Right lung (tissue), 5 donors: ENCODE data around the gene INSYN1. TPM values are rescaled to one million over a fixed set of nuclear protein-coding genes. Genes with fewer than 3 reads are reported as not detected.
A peak's percentile ranks its signal among the peaks of the same experiment; 100 is the strongest.
"Not testable (repeated sequence)": the region's sequence is repeated elsewhere in the genome, so short reads cannot be mapped to it uniquely, and the experiment has no call there.

Source experiments
- DNase-seq, 2 donors: peaks; one replicate each; pipeline ENCODE4 v3.0.0-alpha.2; 2013
- polyA plus RNA-seq, 5 donors: library from polyadenylated mRNA; unstranded; fragments of 120-200 nt; gene quantifications; one replicate each; pipeline versions ENCODE4 v1.2.1 to v1.2.3, GENCODE V29; 2013; ENCODE audit warnings: inconsistent platforms in 1 of 5, low replicate concordance in 1 of 5; ENCODE audit not compliant: insufficient read length in 5 of 5, insufficient read depth in 1 of 5

The INSYN1 gene
- polyA plus RNA-seq, 5 donors: 15.8 to 54.9 (median 22.5) TPM

DNA sequence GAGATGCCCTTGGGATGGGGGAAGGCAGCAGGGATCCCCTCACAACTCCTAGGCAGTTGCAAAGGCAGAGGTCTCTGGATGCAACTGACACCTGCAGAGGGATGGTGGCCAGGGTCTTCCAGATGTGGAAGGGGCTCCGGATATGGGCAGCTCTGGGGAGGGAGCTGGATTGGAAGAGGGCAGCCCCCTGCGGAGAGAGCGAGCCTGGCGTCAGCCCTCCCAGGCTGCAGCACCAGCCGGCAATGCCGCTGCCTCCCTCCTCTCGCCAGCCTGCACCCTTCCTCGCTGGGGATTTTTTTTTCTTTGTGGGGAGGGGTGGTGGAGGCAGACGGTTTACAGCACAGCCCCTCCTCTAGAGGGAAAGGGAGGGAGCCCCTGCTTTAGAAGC lies 1.6 kb downstream of the INSYN1 start:
- no peak for DNase-seq

DNA sequence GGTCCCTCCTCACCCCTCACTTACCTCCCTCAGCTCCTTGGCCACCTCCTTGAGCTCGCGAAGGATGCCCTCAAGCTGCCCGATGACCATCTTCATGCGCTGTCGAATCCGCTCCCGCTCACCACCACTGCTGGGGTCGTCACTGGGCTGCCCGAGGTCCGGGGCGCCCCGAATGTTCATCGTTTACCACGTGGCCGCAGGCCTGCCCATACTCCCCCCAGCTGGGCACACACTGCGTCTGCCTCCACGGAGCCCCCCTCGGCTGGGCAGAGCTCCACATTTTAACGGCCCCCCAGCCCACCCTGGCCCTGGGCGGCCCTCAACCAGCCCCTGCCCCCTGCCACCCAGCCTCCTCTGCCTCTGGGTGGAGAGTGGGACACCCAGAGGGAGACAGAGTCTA lies 2.2 kb downstream of the INSYN1 start:
- no peak for DNase-seq

DNA sequence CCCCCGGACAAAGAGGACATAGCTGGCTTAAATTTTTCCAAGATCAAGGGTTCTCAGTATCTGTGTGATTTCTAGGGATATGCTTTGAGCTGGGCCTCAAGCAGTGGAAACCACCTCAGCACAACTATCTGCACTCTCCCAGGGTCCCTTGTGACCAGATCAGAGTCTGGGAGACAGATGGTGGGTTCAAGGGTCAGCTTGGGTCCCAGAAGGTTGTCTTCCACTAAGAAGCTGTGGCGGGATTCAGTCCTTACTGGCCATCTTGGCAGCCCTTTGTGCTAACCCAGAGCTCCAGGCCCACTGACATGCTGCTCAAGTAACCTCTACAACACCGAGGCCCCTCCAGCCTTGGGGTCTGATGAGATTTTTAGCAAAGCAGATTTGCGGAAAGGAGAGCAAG lies 2.7 kb downstream of the INSYN1 start:
- no peak for DNase-seq

DNA sequence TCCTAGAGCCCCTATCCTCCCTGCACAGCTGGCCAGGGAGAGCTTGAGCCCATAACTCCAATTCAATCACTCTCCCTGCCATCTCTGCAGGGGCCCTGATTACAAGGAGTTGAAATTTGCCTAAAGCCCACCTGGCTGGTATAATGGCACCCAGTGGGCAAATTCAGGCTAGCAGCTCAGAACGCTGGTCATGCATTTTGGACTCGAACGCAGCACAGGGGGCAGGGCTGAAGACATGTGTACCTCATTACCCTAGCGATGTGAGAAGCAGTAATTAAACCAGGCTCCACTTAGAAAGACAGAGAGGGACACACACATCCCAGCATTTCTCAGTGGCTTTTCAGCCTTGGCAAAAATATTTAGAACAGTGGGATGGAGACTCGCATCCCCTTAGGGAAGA lies 3.2 kb downstream of the INSYN1 start:
- no peak for DNase-seq

DNA sequence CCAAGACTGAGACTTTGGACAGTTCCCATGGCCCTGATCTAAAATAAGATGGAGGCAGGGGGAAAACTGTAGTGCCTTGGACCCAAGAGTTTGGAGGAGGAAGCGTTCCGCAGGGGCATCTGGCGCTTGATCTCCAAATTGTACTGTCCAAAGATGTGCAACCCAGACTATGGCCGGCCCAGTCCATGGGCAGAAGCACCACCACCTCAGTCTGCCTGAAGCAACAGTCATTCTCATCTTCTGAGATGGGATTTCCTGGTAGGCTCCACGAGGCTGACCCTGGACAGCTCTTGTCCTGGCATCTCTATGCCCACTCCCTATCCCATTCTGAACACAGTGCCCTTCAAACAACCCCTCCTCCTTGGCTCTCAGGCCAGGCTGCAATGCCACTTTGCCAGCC lies 3.6 kb downstream of the INSYN1 start:
- DNase-seq: no peak

DNA sequence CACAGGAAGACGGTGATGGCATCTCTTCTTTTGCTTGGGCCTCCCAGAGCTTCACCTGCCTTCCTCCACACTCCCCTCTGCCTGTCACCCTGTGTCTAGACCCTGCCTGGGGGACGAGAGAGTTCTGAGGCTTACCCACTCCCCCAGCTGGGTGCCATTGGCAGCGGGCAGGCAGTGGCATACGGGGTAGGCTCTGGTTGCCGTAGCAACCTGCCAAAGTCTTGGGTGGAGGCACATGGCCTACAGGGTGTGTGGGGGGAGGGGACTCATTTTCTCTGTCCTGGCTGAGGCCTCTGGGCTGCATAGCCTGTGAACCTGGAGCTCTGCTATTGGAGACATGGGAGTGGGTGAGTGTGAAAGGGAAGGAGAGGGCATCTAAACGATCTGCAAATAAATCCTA lies 4.4 kb downstream of the INSYN1 start:
- no peak for DNase-seq

DNA sequence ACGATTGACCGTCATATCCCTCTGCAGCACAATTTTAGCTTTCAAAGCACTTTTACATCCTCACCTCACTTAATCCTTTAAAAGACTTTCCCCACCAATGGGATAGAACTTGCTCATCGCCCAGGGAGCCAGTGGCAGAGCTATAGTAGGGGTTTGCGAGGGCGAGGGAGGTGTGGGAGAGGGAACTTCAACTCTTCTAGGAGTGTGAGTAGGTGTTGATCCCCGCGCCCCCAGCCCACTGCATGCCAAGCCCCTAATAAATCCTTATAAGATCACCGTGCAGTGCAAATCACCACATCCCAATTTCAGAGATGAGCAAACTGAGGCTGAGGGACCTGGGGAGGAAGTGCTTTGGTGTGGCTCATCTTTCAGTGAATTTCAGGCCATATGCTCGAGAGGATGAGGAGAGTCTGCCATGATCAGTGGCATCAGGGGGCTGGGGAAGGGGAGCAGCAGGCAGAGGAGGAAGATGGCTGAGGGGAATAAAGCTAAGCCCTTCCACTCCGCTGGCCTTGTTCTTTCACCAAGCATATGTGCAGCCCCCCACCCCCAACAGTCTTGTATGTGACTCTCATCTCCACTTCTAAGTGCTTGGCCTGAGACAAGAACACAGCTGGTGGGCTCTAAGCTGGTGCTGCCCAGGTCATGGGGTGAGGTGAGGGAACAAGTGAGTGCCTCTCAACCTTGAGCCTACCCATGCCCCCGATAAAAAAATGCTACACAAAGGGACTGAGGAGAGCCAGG lies 5.1 kb downstream of the INSYN1 start:
- no peak for DNase-seq

DNA sequence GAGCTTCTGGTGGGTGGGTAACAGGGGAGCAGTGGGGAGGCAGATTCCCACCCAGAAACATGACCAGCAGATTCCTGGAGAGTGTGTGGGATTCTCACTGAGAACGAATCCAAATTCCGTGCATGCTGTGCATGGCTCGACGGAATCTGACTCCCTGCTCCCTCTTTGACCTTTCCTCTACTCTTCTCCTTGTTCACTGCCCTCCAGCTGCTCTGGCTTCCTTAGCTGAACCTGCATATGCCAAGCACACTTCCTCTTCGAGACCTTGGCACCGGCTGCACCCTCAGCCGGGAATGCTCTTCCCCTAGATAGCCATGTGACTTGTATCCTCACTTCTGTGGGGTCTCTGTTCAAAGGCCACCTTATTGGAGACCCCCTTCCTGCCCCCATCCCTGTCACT lies 6.3 kb downstream of the INSYN1 start:
- DNase-seq: no peak

DNA sequence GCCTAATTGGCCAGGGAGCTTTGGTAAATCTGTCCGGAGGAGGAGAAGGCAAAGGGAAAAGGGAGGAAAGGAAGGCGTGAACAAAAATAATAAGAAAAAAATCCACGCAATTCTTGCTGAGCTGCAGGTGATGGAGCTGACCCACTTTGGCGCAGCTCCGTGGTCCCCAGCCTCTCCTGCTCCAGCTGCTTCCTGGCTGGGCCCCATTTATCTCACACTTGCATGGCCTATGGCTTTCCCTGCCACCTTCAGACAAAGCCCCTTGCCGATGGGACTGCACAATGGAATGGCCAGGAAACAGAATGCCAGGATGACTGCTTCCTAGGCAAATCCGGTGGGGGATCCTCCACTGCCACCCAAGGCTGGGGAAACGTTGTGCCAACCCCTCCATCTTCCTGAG lies 6.9 kb downstream of the INSYN1 start:
- no peak for DNase-seq

DNA sequence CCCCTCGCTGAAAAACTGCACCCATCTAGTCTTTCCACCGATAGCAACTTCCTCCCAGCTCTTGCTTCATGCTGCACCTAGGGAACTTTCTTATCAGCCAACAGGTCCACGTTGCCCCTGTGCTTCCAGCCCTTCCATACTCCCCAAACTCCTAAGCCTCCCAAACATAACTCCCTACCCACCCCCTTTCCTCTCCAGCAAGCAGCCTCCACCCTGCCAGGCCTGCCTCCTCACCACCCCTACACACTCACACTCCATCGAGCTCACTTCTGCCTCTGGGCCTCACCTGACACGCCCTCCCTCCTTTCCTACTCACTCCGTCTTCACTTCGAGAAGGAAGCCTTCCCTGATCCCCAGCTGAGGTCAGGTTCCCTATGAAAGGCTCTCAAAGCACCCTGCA lies 8.1 kb downstream of the INSYN1 start:
- no peak for DNase-seq

DNA sequence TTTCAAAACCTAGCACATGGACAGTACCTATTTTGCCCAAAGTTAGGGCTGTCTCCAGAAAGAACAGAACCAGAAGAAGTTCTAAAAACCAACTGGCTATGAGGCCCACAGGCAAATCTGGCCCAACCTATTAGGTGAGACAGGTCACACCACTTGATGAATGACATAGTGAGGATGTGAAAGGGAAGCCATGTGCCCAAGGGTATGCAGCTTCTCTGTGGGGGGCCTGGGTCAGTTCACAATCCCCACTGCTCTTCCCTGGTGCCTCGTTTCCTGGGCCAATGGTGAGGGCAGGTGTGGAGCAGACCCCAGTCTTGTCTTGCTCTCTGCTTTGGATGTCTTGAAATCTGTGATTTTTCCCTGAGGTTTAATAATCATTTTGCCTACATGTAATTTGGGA lies 8.9 kb downstream of the INSYN1 start:
- no peak for DNase-seq

DNA sequence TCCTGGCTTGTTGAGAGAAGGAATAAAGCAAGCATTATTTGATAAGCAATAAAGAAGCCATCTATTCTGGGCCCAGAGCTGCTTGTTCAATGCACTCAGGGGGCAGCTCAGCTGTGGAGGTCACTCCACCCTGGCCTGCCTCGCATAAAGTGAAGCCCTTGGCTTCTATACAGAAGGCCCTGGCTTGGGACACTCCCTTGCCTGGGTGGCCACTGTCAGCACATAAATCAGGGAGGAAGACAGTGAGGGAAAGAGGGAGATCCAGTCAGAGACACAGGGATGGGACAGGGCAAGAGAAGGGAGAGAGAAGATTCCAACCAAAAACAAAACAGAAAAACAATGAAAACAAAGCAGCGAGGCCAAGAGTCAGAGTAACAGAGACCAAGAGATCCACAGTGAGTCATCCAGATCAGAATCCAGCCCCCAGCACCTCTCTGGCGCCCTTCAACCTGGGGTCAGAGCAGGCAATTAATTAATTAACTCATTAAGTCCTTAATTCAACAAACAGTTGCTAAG lies 11.8 kb downstream of the INSYN1 start:
- no peak for DNase-seq

DNA sequence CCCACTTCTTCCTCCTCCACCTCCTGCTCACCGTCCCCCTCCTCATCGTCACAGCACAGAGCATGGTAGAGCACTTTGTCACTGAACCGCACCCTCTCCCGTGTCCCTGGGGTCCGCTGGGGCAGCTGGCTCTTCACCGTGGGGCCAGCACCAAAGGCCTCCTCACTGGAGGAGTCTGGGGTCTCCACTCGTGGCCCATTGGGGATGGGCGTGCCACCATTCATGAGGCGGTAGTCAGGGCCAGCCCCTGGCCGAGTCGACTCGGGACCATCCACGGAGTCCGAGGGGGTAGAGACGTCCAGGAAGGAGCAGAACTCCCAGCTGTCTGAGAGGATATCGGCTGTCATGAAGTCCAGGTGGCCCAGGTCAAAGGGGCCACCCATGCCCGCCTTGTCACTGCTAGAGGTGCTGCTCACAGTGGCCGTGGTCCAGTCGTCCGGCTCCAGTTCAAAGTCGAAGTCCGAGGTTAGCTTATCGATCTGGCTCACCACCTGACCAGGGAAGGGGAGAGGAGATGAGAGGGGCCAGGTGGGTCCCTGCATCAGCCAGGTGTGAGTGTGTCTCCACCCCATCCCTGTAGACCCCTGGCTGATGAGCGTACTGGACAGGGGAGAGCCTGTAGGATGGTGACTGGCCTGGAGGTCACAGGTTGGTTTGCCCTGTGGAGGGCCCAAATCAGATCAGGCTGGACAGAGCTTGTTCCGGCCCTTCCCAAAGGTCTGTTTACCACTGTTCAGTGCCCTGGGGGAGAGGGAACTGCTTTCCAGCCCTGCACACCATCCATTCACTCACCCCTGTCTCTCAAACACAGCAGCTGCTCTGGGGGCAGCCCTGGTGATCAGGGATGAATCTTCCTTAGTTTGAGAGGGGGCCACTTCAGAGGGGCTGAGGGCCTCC lies 12.8 kb downstream of the INSYN1 start:
- DNase-seq: no peak

DNA sequence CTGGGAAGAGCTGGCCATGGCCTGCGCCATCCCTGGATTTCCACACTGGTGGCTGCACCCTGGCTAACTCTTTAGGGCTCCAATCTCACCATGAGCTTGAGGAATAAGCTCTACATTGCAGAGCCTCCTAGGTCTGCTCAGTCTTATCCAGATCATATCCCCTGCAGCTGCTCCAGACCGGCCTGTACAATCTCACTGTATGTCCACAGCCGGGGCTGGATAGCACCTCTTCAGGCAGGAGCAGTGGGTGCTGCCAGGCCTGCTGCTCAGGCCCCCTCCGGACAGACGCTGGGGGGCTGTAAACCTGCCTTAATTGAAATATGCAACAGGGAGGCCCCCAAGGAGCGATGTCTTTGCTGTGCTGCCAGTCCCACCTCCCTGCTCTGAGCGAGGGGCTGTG lies 15.6 kb downstream of the INSYN1 start:
- DNase-seq: no peak

DNA sequence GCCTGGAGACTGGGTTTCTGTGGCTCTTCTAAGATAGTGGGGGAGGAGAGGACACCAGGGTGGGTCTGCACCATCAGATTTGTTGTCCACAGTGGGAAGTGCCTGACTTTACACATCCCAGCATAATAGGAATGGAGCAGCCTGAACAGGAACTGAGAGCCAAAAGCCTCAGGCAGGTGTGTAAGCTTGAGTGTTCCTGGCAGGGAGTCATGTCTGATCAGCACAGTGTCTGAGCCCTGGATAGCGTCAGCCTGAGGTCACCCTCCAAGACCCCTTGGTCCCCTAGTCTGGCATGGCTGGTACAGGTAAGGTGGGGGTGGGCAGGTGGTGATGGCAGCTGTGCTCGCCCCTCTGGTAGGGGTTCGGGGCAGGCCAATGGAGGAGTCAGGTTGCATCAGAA lies 20.2 kb downstream of the INSYN1 start:
- no peak for DNase-seq

DNA sequence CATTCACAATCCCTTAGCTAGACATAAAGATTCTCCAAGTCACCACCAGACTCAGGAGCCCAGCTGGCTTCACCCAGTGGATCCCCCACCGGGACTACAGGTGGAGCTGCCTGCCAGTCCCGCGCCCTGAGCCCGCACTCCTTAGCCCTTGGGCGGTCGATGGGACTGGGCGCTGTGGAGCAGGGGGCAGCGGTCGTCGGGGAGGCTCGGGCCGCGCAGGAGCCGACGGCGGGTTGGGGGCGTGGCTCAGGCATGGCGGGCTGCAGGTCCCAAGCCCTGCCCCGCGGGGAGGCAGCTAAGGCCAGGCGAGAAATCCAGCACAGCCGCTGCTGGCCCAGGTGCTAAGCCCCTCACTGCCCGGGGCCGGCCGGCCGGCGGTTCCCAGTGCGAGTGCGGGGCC lies 21.1 kb downstream of the INSYN1 start:
- DNase-seq: not testable (repeated sequence)

DNA sequence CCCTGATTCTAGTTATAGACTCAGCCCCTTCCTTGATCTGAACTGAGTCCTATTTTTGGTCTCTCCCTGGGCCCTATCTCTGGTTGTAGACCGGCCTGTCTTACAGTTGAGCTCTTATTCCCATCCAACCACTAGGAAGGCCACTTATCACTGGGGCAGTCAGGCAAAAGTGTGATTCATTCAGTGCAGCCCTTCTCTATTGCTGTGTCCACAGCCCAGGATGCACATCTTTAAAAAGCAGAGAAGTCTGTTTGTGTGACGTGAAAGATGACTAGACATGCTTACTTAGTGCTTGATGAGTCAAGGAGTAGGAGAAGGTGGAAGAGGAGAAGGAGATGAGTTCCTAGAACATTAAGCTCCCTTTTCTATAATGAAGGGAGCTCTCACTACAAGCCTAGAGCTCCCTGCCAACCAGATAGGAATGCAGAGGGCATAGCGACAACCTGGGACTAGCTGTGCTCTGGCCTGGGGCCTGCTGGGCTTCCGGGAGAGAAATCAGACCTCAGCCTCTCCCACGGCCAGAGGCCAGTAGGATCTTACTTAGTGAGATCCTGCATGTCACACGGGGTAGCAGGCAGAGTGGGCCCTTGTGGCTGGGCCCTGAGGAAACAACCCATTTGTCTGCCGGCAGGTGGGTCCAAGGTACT lies 25.7 kb downstream of the INSYN1 start:
- DNase-seq: no peak

DNA sequence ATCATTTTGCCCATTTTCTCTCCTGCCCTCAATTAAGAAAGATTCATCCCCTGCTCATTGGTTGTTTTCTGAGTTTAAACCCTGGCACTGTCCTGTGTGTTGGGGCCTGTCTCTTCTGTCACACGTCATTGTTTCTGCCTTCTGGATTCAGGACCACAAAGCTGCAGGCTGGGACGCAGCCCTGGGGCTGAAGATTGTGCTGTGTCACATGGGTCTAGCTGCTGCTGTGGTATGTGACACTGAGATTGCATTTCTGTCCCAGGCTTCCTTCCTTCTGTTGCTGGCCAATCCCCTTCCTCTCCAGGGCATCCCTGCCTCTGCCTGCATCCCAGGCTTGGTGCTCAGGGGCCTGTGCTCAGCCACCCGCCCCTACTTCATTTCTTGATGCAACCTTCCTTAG lies 28.9 kb downstream of the INSYN1 start:
- no peak for DNase-seq

DNA sequence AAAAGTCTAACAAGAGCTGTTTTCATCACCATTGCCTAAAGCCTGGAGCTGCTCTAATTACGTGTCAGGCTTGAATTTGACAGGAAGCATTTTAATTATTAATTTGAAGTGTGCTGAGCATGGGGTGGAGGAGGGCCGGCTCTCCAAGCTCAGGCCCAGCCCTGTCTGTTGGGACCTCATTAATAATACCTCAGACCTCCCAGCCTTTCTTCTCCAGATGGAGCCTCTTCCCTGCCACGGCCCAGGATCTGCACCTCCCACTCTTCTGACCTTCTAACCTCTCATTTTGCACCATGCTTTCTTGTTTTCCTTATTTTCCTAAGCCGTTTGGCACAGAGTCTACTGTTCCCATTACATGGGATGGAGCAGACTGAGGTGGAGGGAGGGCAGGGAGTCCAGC lies 30.0 kb downstream of the INSYN1 start:
- peak; percentile 28 to 37 for DNase-seq

DNA sequence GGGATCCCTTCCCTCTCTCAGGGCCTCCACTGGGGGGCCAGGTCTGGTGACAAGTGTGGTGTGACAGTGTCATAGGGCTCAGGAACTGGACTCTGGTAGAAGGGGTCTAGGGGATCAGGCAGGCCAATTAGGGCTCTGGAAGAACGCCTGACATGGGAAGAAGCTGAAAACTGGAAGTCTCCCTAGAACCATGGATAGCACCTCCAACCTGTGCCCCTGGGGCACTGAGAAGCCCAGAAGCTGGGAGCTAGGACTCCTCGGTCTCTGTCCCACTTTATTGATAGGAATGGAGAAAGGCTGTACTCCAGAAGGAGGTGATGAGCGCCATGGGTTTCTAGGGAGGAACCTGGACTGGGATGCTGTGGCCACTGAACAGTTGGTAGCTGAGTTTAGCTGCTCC lies 30.7 kb downstream of the INSYN1 start:
- DNase-seq: no peak

DNA sequence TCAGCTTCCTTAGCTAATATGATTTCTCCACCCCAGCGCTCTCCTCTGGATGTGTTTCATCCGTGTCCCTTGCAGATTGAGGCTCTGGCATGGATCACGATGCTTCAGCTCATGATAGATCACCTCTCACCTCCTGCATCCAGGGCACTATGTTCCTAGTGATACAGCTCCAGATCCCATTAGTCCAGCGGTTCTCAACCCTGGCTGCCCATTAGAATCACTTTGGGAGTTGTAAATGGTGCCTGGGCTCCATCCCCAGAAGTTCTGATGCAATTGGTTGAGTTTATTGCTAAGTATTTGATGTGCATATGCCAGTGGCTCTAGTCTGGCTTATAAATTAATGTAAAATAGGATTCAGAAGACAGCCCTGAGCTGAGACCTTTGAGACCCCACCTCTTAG lies 34.5 kb downstream of the INSYN1 start:
- no peak for DNase-seq

DNA sequence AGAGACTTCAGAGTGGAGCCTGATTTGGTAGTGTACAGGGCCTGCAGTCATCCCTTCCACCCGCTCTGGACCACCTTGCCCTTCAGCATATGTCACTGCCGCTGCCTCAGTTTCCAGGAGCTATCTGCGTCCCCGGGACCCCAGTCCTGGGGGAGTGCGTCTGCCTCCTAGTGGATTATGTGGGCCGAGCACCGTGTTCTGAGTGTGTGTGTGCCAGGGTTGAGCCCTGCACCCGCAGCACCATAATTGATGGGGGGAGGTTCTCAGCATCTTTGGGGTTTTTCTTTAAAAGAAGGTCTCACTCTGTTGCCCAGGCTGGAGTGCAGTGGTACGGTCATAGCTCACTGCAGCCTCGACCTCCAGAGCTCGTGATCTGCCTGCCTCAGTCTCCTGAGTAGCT lies 35.3 kb downstream of the INSYN1 start:
- DNase-seq: no peak

DNA sequence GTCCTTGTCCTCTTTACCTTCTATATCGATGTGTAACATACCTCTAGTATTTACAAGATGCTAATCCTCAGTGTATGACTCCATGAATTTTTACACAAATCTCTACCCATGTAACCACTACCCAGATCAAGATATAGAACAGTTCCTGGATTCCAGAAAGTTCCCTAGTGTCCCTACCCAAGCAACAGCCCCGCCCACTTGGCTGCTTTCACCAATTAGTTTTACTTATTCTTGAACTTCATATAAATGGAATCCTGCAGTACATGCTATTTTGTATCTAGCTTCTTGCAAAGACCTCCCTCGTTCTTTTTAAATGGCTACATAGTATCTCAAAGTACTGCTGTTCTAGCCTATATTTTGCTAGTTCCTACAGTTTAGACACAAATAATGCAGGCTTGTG lies 35.9 kb downstream of the INSYN1 start:
- no peak for DNase-seq
